OCI-LY7 (cell line): ENCODE measurements around the gene OR13C5.

Experiments
- CTCF ChIP-seq: fragments of 200-600 bp; sonication (generic); conservative IDR thresholded peaks from 2 replicates; pipeline ENCODE4 v1.5.1; 2014; ENCODE audit warnings: mild to moderate bottlenecking, antibody characterized with exemption, low read length, moderate library complexity, mixed read lengths
- EZH2phosphoT487 ChIP-seq: fragments of 200-600 bp; sonication (generic); IDR thresholded peaks from 2 replicates; pipeline ENCODE4 v1.6.1; 2018; ENCODE audit warnings: low read depth, borderline replicate concordance, mild to moderate bottlenecking, mixed run types, antibody characterized with exemption, low read length, moderate library complexity, mixed read lengths

DNA sequence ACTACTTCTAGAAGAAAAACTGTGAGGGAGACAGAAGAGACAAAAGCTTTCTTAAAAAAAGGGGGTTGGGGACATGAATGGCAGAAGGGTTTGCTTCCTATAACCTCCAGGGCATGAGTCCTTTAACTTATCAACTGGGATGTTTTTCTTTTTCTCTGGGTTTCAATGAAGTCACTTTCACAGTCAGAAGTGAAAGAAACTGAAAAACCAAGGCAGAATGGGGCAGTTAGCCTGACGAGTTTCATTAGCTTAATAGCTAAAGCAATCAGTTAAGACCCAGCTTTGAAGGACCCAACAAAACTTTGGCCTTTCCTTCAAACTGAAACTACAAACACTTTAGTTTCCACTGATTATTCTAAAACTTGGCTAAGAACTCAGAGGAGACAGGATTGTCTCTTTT is 34.9 kb downstream of the OR13C5 start:
- TF ChIP-seq CTCF = no peak
- TF ChIP-seq EZH2phosphoT487 = no peak
